Posterior cingulate gyrus (tissue), 11 donors: Measurements from ENCODE around the gene SS18.
A peak's percentile ranks its signal among the peaks of the same experiment; 100 is the strongest.

ENCODE experiments used
- DNase-seq, 10 donors: peaks; one replicate each; pipeline versions ENCODE4 v3.0.0 to v3.0.0-alpha.2; 2020 to 2021; ENCODE audit warnings: mixed read lengths in 3 of 10
- intact Hi-C: fragments of 100-400 bp; cut with DNase I; formaldehyde crosslinking; loops from one replicate; pipeline ENCODE4 v1.15.1; 2023

The SS18 gene

GRCh38 chr18:26003817-26004216, 86.6 kb downstream of the SS18 start:
- intact Hi-C loops, result no loop called here
- no peak for DNase-seq

GRCh38 chr18:26003356-26003755, 87.1 kb downstream of the SS18 start:
- peak in 1 of 10 donors; percentile 12 for DNase-seq
- intact Hi-C loops, result no loop called here

DNA sequence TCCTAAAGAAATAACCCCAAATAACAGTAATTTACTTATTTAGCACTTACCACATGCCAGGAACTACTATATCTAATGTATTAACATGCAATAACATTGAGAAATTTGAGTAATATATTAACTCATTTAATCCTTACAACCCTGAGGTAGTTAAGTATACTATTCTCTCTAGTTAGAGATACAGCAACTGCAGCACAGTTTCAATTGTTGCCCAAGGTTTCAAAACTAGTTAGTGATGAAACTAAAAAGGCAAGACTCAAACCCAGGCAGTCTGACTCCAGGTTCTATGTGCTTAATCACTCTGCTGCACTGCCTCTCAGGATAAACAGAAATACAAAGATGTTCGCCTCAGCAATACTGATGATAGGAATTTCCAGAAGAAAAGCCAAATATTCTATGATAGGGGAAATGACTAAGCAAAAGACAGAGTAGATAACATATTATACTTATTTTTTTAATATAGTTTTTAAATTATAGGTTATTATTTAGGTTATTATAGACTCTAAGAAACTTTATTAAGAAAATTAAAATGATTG, 88.0 kb downstream of the SS18 start:
- intact Hi-C loops, result no loop called here
- DNase-seq, result no peak

DNA sequence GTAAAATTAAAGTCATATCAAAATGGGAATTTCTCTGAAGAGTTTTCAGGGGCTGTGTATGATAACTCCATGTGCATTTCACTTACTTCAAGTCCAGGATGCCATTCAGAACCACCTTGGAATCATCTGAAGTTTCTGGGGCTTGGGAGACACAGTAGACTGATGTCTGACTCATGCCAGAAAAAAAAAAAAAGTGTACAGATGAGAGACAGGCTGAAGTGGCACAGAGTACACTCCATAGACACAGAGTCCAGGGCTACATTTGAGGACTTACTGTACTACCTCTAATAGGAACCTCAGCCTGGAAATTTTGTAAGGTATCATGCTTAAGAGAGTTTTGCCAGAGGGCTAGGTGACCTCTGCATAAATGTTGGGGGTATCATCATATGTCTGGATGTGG, 92.0 kb downstream of the SS18 start:
- DNase-seq, result no peak
- intact Hi-C loops, result no loop called here

- intact Hi-C loops, result no loop called here
- no peak for DNase-seq
Measured at GRCh38 chr18:25992566-25992965, 97.8 kb downstream of the SS18 start.

- intact Hi-C loops, result no loop called here
- no peak for DNase-seq
Measured at GRCh38 chr18:25990473-25990872, 99.9 kb downstream of the SS18 start.

- no peak for DNase-seq
- intact Hi-C loops, result no loop called here
Measured at GRCh38 chr18:25985707-25986394, 104.6 kb downstream of the SS18 start.

- no peak for DNase-seq
- intact Hi-C loops, result no loop called here
Measured at GRCh38 chr18:25983730-25984129, 106.7 kb downstream of the SS18 start.

DNA sequence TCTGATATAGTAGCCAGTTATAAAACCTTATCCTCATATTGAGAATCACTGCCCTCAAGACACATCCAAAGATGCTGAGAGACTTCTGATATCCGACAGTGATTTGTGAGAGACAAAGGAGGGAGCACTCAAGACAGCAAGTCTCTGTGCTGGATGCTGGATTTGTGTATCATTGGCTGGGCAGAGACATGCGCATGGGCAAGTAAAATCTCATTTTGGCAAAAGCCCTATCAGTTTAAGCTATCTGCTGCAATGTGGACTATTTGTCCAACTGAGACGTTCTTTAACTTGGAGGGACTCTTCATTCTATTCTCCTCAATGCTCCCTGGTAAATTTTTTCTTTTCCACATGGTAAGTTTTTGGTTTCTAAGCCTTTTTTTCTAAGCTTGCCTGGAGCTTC, 107.5 kb downstream of the SS18 start:
- DNase-seq, result no peak
- intact Hi-C loops, result no loop called here

DNA sequence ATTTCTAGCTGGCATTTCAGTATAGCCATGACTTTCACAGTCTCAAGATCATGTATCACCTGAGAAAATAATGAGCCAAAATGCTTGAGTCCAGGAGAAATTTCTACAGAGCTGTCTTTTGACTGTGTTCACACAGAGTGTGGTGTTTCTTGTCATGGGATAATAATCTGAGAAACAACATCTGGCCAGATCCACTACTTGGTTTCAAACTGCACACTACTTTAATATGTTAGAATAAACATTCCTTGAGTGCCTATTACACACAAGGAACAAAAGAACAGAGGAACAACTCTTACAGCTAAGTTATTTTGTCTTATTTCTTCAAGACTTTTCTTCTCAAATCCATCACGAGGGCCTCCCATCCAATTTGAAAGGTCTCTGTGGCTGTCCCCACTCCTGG, 108.3 kb downstream of the SS18 start:
- no peak for DNase-seq
- intact Hi-C loops, result no loop called here

DNA sequence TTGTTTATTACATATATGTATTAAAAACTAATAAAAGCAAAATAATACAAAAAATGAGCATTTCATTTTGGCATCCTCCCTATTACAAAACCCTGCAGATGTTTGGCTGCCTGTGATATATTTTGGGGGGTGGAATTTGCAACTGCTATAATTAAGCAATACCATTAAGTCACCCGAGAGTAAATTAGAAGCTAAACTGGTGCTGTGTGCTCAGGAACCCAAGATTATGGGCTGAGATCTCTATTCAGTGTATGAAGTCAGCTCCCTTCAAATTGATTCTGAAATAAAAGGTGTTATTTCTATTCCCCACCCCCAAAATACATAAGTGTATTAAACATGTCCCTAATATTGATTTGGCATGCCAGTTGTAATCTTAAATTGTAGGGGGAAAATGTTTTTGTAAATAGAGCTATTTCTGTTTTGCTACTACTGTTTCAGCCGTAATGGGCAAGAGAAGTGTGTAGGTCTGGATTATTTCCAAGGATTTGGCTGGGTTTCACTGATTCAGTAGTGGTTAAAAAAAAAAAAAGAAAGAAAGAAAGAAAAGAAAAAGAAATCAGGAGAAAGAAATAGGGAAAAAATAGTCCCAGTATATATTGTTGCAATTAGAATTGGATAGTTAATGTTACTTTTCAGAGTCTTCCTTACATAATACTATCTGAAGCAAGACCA, 110.9 kb downstream of the SS18 start:
- intact Hi-C loops, result no loop called here
- no peak for DNase-seq

- no peak for DNase-seq
- intact Hi-C loops, result no loop called here
Measured at GRCh38 chr18:25976554-25976953, 113.9 kb downstream of the SS18 start.

DNA sequence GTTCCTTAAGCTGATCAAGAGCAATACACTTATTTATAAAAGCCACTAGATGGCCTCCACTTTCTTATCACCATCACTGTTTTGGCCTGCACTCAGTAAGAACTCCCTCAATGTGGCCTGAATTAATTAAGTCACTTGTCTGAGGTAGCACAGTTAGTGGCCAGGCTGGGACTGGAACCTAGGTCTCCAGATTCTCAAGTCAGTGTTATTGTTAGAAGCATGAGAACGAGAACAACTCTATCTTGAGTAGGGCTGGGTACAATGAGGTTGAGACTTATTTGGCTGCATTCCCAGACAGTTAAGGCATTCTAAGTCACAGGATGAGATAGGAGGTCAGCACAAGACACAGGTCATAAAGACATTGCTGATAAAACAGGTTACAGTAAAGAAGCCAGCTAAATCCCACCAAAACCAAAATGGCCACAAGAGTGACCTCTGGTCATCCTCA, 115.8 kb downstream of the SS18 start:
- intact Hi-C loops, result no loop called here
- no peak for DNase-seq
